GM21423 (cell line): ENCODE results near the gene BAG2.

Experiments used
- ATAC-seq: cut with Tn5 transposase; IDR thresholded peaks from one replicate; pipeline ENCODE4 v1.9.1; 2021; ENCODE audit warnings: mild to moderate bottlenecking, moderate library complexity; ENCODE audit not compliant: unreplicated experiment

Gene BAG2

GRCh38 chr6:57173886-57174510 is 1.9 kb downstream of the BAG2 start:
- ATAC-seq: no peak

DNA sequence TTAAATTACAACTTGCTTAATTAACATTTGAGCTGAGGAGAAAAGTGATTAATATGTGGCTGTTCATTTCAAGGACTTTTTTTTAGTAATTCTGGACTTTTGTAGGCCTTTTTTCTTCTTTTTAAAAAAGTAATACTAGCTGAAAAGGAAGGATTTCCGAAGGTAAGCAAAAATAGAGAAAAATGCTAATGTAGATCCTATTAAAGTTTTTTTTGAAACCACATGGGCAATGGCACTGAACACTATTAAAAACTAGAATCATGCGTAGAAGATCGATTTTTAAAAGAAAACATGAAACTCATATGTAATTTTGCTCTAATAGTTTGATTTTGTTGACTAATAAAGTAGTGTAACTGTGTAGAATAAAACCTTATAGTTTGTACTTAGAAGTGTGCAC is 2.4 kb downstream of the BAG2 start:
- ATAC-seq: no peak

DNA sequence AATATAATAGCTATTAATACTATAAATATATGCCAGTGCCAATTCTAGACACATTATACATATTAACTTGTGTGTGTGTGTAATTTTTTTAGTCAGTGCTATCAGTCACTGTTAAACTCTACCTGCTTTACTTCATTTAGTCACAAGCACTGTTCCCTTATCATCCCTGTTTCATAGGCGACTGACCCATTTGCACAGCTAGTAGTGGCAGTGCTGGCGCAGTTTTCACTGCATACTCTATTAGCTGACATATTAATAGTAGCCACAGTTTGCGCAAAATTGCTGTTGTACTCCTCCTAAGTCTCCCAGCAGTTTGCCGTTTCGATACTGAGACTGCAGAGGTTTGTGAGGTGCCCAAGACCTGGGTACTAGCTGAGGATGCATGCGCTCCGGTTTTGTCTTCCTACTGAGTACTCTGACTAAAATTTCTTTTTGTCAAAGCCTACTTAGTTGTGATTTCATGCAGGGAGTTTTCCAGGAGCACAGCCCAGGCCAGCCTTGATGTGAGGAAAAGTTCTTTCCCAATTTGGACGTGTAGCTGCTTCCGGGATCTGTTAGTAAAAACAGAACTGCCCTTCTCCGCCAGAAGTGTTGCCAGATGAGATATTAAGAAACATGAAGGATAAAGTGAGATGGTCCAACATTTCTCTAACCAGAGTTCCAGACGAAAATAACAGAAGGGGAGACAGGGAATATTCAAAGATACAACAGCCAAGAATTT is 5.6 kb downstream of the BAG2 start:
- no peak for ATAC-seq

GRCh38 chr6:57180596-57180995 is 8.5 kb downstream of the BAG2 start:
- no peak for ATAC-seq

- ATAC-seq: no peak
Measured at GRCh38 chr6:57182017-57182432, 9.9 kb downstream of the BAG2 start.

- no peak for ATAC-seq
Measured at GRCh38 chr6:57183336-57183735, 11.2 kb downstream of the BAG2 start.

DNA sequence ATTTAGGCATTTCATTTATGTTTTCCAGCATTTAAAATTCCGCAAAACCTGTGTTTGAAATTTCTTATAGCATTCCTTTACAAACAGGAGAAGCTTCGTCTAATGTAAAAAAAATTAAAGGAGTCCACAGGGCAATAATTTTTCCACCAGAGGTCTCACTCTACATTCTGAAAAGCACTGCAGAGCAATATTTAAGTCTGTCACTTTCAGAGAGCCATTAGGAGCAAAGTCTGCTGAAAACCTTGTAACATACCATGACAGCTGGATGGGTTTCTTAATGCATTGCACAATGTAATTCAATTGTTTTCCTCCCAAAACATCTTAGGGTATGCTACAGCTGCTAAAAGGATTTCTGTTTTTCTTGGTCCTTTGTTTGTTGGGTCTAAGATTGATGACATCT is 18.0 kb downstream of the BAG2 start:
- no peak for ATAC-seq

DNA sequence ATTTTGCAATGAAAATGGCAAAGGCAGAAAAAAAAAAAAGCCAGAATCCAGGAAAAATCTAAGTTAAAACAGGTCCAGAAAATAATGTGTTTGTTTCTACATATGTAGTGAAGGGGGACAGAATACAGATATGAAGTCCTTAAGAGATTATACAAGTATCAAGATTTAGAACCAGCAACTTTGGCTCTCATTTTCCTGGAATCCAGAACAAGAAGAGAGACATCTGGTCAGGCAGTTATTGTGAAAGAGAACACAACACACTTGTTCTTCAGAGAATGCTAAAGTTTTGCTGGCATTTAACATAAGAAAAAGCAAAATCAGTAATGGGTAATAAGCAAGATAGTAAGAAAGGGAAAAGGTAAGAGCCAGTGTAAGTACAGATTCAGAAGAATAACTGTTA is 21.1 kb downstream of the BAG2 start:
- ATAC-seq: no peak

DNA sequence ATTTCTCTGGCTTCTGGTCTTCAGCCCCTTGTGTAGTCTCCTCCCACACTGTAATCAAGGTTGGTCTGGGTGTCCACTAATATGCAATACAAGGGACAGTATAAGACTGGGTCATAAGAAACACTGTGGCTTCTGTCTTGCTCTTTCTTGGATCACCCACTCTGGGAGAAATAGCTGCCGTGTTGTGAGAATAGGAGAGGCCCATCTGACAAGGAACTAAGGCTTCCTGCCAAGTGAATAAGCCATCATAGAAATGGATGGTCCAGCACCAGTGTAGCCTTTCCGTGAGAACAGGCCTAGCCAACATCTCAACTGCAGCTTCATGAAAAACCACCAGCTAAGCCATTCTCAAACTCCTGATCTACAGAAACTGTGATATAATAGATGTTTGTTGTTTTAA is 23.3 kb downstream of the BAG2 start:
- no peak for ATAC-seq

DNA sequence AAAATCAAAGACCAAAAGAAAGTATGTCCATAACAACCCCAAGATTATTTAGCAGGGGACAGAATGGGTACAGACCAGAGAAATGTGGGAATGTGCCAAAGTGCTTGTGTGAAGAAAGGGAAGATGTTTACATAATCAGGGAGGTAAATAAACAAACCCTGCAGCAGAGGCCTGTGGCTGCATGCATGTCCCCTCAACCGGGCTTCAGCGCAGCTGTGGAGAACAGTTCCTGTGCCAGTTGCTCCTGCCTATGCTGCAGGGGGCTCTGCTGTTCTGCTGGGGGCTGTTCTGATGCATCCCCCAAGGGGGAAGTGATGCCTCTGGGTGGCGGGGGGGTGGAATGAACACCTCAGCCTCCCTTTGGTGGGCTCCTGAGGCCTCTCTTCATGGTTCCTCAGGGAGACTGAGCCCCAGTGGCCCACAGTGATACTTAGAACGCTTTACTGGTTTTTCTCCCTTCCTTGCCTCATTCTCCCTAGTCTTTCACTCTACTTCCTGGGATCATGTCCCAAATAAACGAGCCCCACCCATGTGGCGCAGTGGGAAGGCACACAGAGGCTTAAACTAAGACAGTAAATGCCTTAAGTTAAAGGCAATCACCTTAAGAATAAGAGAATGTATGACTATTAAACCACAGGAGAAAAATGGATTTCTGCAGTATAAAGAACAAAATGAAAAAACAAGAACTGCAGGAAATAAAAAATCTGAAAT is 27.0 kb downstream of the BAG2 start:
- ATAC-seq: no peak

- no peak for ATAC-seq
Measured at GRCh38 chr6:57201718-57202117, 29.6 kb downstream of the BAG2 start.

DNA sequence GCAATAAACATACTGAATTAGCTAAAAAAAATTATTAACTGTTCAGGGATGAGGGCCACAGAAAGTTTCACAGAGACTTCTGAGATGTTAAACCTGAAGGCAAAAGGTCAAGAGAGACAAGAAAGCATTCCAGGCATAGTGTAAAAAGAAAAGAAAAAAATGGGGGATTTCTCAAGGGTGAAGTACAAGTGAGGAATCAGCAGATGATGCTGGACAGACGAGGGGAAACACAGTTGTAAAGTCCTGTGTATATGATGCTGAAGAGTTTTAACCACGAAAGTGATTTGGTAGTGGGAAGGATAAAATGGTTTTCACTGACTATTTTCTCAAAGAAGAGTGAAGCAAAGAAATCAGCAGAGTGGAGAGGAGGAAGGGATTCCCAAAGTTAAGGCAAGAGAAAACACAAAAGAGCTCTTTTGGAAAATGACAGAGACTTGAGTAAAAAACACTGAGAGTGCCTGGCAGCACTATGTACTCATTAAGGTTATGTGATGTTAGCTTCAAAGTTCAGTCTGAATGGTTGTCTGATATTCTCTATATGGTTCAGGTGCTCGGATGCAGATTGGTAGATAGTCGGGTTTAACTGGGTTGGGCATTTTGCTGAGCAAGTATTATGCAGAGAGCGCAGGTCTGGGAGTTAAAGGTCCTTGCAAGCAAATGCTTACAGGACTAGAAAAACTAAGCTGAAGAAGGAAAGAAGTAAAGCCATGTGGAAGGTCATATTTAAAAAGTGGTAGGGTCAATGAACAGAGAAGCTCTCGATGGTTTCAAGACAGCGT is 33.6 kb downstream of the BAG2 start:
- no peak for ATAC-seq

DNA sequence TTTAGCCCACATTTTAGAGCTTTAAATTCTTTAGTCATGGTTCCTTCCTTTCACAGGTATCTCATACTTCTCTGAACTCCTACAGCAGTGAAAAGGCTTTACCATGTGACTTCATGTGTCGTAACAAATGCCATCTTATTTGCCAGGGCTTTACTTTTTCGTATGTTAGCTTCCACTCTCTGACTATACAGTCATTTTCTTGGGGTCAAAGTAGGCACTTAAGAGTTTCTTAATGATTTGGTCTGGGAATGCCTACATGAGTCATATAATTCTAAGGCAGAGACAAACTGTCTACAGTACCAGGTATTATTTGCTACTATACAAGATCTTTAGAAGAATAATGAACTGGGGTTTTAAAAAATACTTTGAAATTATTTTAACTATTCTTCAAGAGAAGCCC is 35.0 kb downstream of the BAG2 start:
- ATAC-seq: no peak

DNA sequence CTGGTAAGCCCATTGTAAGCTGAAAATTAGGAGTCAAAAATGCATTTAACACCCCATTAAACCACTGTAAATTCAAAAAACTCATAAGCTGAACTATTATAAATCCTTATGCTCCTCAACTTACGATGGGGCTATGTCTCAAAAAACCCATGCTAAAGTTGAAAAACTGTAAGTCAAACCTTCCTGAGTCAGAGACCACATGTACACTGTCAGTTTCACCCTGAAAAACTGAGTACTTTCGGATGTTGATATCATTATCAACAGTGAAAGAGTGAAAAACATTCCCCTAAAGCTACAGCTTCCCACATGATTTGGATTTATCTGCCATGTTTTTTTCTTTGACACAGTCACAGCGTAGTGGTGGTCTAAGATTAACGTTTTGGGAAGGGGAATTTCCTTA is 35.7 kb downstream of the BAG2 start:
- no peak for ATAC-seq

DNA sequence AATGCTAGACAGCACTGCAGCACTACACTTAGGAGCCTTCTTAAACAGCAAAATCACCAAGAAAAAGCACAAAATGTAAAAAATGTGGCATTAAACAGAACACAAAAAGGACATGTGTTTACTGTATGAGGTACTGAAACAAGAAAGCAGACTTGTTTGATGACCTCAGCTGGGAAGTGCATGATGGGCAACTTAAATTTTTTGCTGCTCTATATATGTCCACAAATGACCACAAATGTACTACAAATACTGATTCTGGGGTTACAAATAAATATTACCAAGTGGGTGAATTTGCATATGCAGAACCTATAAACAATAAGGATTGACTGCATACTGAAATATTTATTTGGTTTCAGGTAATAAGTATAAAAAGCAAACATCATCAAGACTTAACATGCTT is 36.9 kb downstream of the BAG2 start:
- no peak for ATAC-seq

DNA sequence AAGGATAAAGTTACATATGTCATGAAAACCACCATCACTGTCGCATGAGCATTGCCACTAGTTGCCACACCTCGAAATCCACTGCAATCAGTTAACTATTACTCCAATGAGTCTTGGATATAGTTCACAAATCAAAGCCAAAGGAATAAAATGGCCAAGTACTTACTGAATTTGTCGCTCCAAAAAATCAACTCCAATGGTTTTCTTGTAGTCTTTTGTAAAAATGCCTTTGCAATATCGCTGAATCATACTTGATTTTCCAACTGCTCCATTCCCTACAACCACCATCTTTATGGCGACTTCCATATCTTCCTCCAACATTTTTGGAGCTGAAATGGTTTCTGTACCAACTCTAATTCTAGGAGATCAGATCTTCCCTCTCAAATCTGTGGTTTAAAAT is 37.9 kb downstream of the BAG2 start:
- no peak for ATAC-seq

DNA sequence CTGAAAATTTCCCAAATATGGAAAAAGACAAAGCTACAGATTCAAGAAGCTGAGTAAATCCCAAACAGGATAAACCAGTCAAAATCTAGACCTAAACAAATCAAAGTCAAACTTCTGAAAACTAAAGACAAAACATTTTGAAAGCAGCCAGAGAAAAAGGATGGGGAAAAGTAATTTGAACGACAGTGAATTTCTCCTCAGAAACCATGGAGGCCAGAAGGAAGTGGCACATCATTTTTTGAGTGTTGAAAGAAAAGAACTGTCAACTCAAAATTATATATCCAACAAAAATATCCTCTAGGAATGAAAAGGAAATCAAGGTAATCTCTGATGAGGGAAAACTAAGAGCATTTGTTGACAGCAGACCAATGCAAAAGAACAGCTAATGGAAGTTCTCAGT is 43.1 kb downstream of the BAG2 start:
- no peak for ATAC-seq

DNA sequence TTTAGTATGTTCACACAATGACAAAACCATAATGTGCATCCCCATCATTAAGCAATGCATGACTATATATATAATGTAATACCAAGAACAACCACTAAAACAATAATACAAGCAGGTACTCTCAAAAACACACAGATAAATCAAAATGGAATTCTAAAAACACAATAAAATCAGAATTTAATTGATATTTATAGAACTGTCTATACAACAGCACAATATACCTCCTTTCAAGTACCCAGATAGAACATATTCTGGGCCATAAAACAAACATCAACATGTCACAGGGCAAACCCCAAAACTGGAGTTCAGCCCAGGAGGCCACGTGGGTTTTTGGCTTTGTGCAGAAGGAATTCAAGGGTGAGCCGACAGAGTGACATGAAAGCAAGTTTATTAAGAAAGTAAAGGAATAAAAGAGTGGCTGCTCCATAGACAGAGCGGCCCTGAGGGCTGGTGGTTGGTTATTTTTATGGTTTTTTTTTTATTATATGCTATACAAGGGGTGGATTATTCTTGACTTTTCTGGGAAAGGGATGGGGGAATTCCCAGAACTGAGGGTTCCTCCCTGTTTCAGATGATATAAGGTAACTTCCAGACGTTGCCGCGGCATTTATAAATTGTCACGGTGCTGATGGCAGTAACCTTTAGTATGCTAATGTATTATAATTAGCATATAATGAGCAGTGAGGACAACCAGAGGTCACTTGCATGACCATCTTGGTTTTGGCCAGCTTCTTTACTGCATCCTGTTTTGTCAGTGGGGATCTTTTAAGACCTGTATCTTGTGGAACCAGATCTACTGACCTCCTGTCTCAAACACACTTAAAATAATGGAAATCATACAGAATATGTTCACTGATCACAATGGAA is 44.3 kb downstream of the BAG2 start:
- ATAC-seq: no peak

DNA sequence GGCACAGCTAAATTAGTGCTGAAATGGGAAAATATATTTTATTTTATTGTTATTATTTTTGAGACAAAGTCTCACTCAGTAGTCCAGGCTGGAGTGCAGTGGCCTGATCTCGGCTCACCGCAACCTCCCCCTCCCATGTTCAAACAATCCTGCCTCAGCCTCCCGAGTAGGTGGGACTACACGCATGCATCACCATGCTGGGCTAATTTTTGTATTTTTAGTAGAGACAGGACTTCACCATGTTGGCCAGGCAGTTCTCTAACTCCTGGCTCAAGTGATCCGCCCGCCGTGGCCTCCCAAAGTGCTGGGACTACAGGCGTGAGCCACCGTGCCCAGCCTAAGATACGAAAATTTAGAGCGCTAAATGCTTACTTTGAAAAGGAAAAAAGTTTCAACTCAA is 45.1 kb downstream of the BAG2 start:
- no peak for ATAC-seq

DNA sequence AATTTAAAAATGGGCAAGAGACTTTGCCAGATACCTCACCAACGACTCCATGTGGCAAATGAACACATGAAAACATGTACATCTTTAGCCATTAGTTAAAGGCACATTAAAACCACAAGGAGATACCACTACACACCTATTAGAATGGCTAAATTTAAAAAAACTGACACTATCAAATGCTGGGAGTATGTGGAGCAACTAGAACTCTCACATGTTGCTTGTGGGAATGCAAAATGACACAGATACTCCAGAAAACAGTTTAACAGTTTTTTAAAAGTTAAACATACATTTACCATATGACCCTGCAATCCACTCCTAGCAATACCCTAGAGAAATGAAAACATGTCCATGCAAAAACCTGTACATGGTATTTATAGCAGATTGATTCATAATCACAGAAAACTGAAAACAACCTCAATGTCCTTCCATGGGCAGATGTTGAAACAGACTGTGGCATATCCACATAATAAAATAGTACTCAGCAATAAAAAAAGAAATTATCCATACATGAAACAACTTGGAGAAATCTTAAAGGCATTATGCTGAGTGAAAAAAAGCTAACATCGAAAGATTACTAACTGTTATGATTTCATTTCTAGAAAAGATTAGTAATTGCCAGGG is 48.1 kb downstream of the BAG2 start:
- ATAC-seq: no peak
